ENCODE results near the gene BMP6.

Gene BMP6

DNA sequence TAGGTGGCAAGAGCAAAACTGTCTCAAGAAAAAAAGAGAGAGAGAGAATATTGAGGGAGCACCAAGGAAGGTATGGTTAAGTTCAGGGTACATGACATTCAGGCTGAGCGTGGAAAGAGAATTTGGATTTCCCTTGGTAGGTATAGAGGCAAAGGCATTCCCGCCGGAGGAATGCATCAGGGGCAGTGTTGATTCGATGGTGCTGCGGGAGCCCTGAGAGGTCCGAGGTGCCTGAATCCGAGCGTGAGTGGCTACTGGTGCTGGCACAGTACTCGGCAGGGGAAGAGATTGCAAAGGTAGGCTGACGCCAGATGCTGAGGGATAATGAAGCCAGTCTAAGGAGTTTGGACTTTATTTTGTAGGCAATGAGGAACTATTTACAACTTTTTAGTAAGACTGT, 20.0 kb downstream of the BMP6 start:
- no peak overlapping the region for H2BK15ac ChIP-seq (replicated peaks; ENCODE audit: low read depth)
- H3K36me3 ChIP-seq (ENCODE audit: control insufficient read depth, insufficient read depth, low read length), result no peaks in the 10 kb centered on the region
- H4K8ac ChIP-seq (ENCODE audit: low read depth, low read length), result no peak overlapping the region
- H2AK5ac ChIP-seq (ENCODE audit: low read length), result no peak overlapping the region
- no peak overlapping the region for H3K27ac ChIP-seq (ENCODE audit: low read depth, low read length)
- H3K18ac ChIP-seq (ENCODE audit: low read length), result no peak overlapping the region
- H4K5ac ChIP-seq (ENCODE audit: low read length), result no peak overlapping the region
- WGBS (ENCODE audit: extremely low coverage, insufficient coverage, low lambda C conversion rate), result no CpG with 5 or more reads among the region's 10 CpGs
- no peaks in the 10 kb centered on the region for H3K79me1 ChIP-seq (ENCODE audit: low read length)
- H3K56ac ChIP-seq (ENCODE audit: low read length), result no peak overlapping the region
- DNase-seq, result no peak
- H2BK5ac ChIP-seq (ENCODE audit: low read length), result no peak overlapping the region
- H3K23ac ChIP-seq (ENCODE audit: low read length), result no peak overlapping the region
- no peak overlapping the region for H3K4me2 ChIP-seq (ENCODE audit: low read length)
- no peak overlapping the region for H3K9ac ChIP-seq (ENCODE audit: low read length)
- no peak overlapping the region for H3K4me3 ChIP-seq (ENCODE audit: low read length)
- H3K4me1 ChIP-seq (ENCODE audit: control insufficient read depth, low read depth, low read length), result peaks cover 2% of the 10 kb centered on the region
- H3K79me2 ChIP-seq (ENCODE audit: control insufficient read depth, insufficient read depth, low read length), result no peaks in the 10 kb centered on the region
- H3K4ac ChIP-seq (ENCODE audit: low read depth, low read length), result no peak overlapping the region
- no peak overlapping the region for H2BK120ac ChIP-seq (ENCODE audit: low read depth, low read length)
- H3K27me3 ChIP-seq (ENCODE audit: insufficient read depth, low read length, poor library complexity), result no peaks in the 10 kb centered on the region

DNA sequence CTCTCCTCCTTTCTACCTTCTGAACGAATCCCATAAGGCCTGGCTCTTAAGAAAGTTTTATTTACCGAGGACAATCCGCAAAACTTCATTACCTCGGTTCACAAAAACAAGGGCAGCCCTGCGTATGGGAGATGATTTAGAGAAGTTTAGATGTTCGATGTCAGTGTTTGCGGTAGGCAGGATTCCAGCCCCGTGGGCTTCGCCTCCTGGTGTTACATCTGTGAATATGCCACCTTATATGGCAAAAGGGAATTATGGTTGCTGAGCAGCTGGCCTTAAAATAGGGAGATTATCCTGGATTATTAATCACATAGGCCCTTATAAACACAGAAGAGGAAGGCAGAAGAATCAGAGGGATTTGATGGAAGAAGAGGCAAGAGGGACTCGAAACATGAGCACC, 21.1 kb downstream of the BMP6 start:
- Histone ChIP-seq H4K8ac (ENCODE audit: low read depth, low read length) (no peak overlapping the region), H4K5ac (ENCODE audit: low read length) (no peak overlapping the region), H3K56ac (ENCODE audit: low read length) (no peak overlapping the region), H3K18ac (ENCODE audit: low read length) (no peak overlapping the region), H3K27me3 (ENCODE audit: insufficient read depth, low read length, poor library complexity) (no peaks in the 10 kb centered on the region), H2AK5ac (ENCODE audit: low read length) (no peak overlapping the region), H2BK5ac (ENCODE audit: low read length) (no peak overlapping the region), H2BK120ac (ENCODE audit: low read depth, low read length) (no peak overlapping the region), H3K4me2 (ENCODE audit: low read length) (no peak overlapping the region), H3K79me2 (ENCODE audit: control insufficient read depth, insufficient read depth, low read length) (no peaks in the 10 kb centered on the region), H2BK15ac (replicated peaks; ENCODE audit: low read depth) (no peak overlapping the region), H3K79me1 (ENCODE audit: low read length) (no peaks in the 10 kb centered on the region), H3K4me1 (ENCODE audit: control insufficient read depth, low read depth, low read length) (peaks cover 2% of the 10 kb centered on the region), H3K4ac (ENCODE audit: low read depth, low read length) (no peak overlapping the region), H3K9ac (ENCODE audit: low read length) (no peak overlapping the region), H3K23ac (ENCODE audit: low read length) (no peak overlapping the region), H3K4me3 (ENCODE audit: low read length) (no peak overlapping the region), H3K27ac (ENCODE audit: low read depth, low read length) (no peak overlapping the region), H3K36me3 (ENCODE audit: control insufficient read depth, insufficient read depth, low read length) (no peaks in the 10 kb centered on the region)
- no CpG with 5 or more reads among the region's 10 CpGs for WGBS (ENCODE audit: extremely low coverage, insufficient coverage, low lambda C conversion rate)
- no peak for DNase-seq

DNA sequence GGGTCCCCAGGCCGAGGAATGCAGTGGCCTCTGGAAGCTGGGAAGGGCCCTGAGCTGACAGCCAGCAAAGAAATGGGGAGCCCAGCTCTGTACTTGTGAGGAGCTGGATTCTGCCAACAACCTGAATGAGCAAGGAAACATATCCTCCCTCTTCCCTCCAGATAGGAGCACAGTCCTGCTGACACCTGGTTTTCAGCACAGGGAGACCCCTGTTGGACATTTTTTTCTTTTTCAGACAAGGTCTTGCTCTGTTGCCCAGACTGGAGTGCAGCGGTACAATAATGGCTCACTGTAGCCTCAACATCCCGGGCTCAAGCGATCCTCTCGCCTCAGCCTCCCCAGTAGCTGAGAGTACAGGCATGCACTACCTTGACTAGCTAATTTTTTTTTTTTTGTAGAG, 21.5 kb downstream of the BMP6 start:
- no peak for DNase-seq
- Histone ChIP-seq H3K4ac (ENCODE audit: low read depth, low read length) (no peak overlapping the region), H3K56ac (ENCODE audit: low read length) (no peak overlapping the region), H3K18ac (ENCODE audit: low read length) (no peak overlapping the region), H3K4me3 (ENCODE audit: low read length) (no peak overlapping the region), H2BK120ac (ENCODE audit: low read depth, low read length) (no peak overlapping the region), H3K79me2 (ENCODE audit: control insufficient read depth, insufficient read depth, low read length) (no peaks in the 10 kb centered on the region), H3K79me1 (ENCODE audit: low read length) (no peaks in the 10 kb centered on the region), H2BK5ac (ENCODE audit: low read length) (no peak overlapping the region), H4K5ac (ENCODE audit: low read length) (no peak overlapping the region), H2BK15ac (replicated peaks; ENCODE audit: low read depth) (no peak overlapping the region), H3K27me3 (ENCODE audit: insufficient read depth, low read length, poor library complexity) (no peaks in the 10 kb centered on the region), H3K4me1 (ENCODE audit: control insufficient read depth, low read depth, low read length) (no peaks in the 10 kb centered on the region), H3K23ac (ENCODE audit: low read length) (no peak overlapping the region), H3K36me3 (ENCODE audit: control insufficient read depth, insufficient read depth, low read length) (no peaks in the 10 kb centered on the region), H3K4me2 (ENCODE audit: low read length) (no peak overlapping the region), H4K8ac (ENCODE audit: low read depth, low read length) (no peak overlapping the region), H2AK5ac (ENCODE audit: low read length) (no peak overlapping the region), H3K27ac (ENCODE audit: low read depth, low read length) (no peak overlapping the region), H3K9ac (ENCODE audit: low read length) (no peak overlapping the region)
- no CpG with 5 or more reads among the region's 5 CpGs for WGBS (ENCODE audit: extremely low coverage, insufficient coverage, low lambda C conversion rate)

DNA sequence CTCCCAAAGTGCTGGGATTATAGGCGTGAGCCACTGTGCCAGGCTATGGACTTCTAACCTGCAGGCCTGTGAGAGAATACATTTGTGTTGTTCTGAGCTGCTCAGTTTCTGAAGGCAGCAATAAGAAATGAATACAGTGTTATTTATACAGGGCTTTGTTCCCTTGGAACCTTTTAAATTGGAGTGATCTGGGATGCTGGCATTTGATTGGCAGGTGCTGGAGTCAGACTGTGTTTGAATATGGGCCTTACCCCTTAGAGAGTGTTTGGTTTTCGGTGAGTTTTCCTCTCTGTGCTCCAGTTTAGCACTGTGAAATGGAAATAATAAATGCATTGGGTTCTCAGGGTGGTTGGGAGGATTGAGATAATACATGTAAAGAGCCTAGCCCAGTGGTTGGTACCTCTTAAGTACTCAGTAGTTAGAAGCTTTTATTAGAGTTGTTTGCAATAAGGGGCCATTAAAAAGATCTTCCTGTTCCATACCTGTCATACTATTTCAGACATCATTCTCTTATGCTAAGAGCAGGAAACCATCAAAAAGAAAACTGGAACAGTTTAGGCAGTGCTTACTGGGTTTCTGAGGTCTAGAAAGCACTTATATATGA, 22.1 kb downstream of the BMP6 start:
- Histone ChIP-seq H3K4ac (ENCODE audit: low read depth, low read length) (no peak overlapping the region), H3K18ac (ENCODE audit: low read length) (no peak overlapping the region), H3K23ac (ENCODE audit: low read length) (no peak overlapping the region), H3K4me1 (ENCODE audit: control insufficient read depth, low read depth, low read length) (no peaks in the 10 kb centered on the region), H3K9ac (ENCODE audit: low read length) (no peak overlapping the region), H3K56ac (ENCODE audit: low read length) (no peak overlapping the region), H3K36me3 (ENCODE audit: control insufficient read depth, insufficient read depth, low read length) (no peaks in the 10 kb centered on the region), H3K4me2 (ENCODE audit: low read length) (no peak overlapping the region), H4K5ac (ENCODE audit: low read length) (no peak overlapping the region), H2BK5ac (ENCODE audit: low read length) (no peak overlapping the region), H3K4me3 (ENCODE audit: low read length) (no peak overlapping the region), H4K8ac (ENCODE audit: low read depth, low read length) (no peak overlapping the region), H3K27ac (ENCODE audit: low read depth, low read length) (no peak overlapping the region), H2BK120ac (ENCODE audit: low read depth, low read length) (no peak overlapping the region), H2AK5ac (ENCODE audit: low read length) (no peak overlapping the region), H3K79me2 (ENCODE audit: control insufficient read depth, insufficient read depth, low read length) (no peaks in the 10 kb centered on the region), H2BK15ac (replicated peaks; ENCODE audit: low read depth) (no peak overlapping the region), H3K27me3 (ENCODE audit: insufficient read depth, low read length, poor library complexity) (no peaks in the 10 kb centered on the region), H3K79me1 (ENCODE audit: low read length) (no peaks in the 10 kb centered on the region)
- WGBS (ENCODE audit: extremely low coverage, insufficient coverage, low lambda C conversion rate), result no CpG with 5 or more reads among the region's 2 CpGs
- DNase-seq, result no peak

DNA sequence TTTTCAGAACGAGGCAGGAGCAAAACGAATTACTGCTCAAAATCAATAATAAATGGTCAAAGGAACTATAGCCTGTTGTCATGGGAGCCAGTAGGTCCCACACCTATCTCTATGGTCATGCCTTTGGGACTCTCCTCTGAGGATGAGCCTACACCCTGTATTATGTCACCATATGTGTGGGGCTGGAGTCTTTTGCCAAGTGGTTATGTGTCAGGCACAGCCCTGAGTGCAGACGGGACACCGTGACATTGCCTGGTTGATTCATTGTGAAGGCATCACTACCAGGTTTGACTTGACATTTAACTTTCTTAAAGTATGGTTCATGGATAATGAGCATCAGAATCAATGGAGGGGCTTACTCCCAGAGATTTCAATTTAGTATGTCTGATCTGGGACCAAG, 23.6 kb downstream of the BMP6 start:
- H3K36me3 ChIP-seq (ENCODE audit: control insufficient read depth, insufficient read depth, low read length), result no peaks in the 10 kb centered on the region
- H2BK5ac ChIP-seq (ENCODE audit: low read length), result no peak overlapping the region
- H2BK120ac ChIP-seq (ENCODE audit: low read depth, low read length), result no peak overlapping the region
- no peak overlapping the region for H3K4me3 ChIP-seq (ENCODE audit: low read length)
- no peak overlapping the region for H3K9ac ChIP-seq (ENCODE audit: low read length)
- no peaks in the 10 kb centered on the region for H3K79me1 ChIP-seq (ENCODE audit: low read length)
- no peak overlapping the region for H2AK5ac ChIP-seq (ENCODE audit: low read length)
- H3K79me2 ChIP-seq (ENCODE audit: control insufficient read depth, insufficient read depth, low read length), result no peaks in the 10 kb centered on the region
- no CpG with 5 or more reads among the region's 4 CpGs for WGBS (ENCODE audit: extremely low coverage, insufficient coverage, low lambda C conversion rate)
- H3K56ac ChIP-seq (ENCODE audit: low read length), result no peak overlapping the region
- DNase-seq, result no peak
- no peak overlapping the region for H3K4me2 ChIP-seq (ENCODE audit: low read length)
- H3K18ac ChIP-seq (ENCODE audit: low read length), result no peak overlapping the region
- H3K27ac ChIP-seq (ENCODE audit: low read depth, low read length), result no peak overlapping the region
- H4K8ac ChIP-seq (ENCODE audit: low read depth, low read length), result no peak overlapping the region
- H4K5ac ChIP-seq (ENCODE audit: low read length), result no peak overlapping the region
- H3K23ac ChIP-seq (ENCODE audit: low read length), result no peak overlapping the region
- no peak overlapping the region for H3K4ac ChIP-seq (ENCODE audit: low read depth, low read length)
- H2BK15ac ChIP-seq (replicated peaks; ENCODE audit: low read depth), result no peak overlapping the region
- no peaks in the 10 kb centered on the region for H3K27me3 ChIP-seq (ENCODE audit: insufficient read depth, low read length, poor library complexity)
- no peaks in the 10 kb centered on the region for H3K4me1 ChIP-seq (ENCODE audit: control insufficient read depth, low read depth, low read length)

DNA sequence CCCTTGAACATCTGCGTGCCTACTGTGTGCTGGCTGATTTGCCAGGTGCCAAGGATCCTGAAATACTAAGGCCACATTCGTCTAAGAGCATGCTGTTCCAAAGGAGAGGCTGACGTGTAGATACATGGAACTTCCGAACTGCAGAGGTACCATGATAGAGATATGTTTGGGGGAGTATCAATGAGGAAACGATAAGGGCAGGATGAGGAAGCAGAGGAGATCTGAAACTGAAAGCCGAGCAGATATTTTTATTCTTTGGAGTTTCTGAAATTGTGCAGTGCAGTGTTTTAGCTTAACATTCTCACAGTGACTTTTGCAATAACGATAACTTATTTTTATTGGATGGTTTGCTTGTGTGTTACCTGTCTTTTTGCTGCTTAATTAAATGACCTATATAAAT, 24.3 kb downstream of the BMP6 start:
- Histone ChIP-seq H3K27ac (ENCODE audit: low read depth, low read length) (no peak overlapping the region), H2BK5ac (ENCODE audit: low read length) (no peak overlapping the region), H3K79me2 (ENCODE audit: control insufficient read depth, insufficient read depth, low read length) (no peaks in the 10 kb centered on the region), H3K9ac (ENCODE audit: low read length) (no peak overlapping the region), H3K56ac (ENCODE audit: low read length) (no peak overlapping the region), H3K27me3 (ENCODE audit: insufficient read depth, low read length, poor library complexity) (no peaks in the 10 kb centered on the region), H2BK120ac (ENCODE audit: low read depth, low read length) (no peak overlapping the region), H3K4me3 (ENCODE audit: low read length) (no peak overlapping the region), H3K36me3 (ENCODE audit: control insufficient read depth, insufficient read depth, low read length) (no peaks in the 10 kb centered on the region), H3K23ac (ENCODE audit: low read length) (no peak overlapping the region), H3K4me1 (ENCODE audit: control insufficient read depth, low read depth, low read length) (no peaks in the 10 kb centered on the region), H2AK5ac (ENCODE audit: low read length) (no peak overlapping the region), H3K4me2 (ENCODE audit: low read length) (no peak overlapping the region), H3K79me1 (ENCODE audit: low read length) (no peaks in the 10 kb centered on the region), H3K18ac (ENCODE audit: low read length) (no peak overlapping the region), H4K8ac (ENCODE audit: low read depth, low read length) (no peak overlapping the region), H4K5ac (ENCODE audit: low read length) (no peak overlapping the region), H3K4ac (ENCODE audit: low read depth, low read length) (no peak overlapping the region), H2BK15ac (replicated peaks; ENCODE audit: low read depth) (no peak overlapping the region)
- DNase-seq, result no peak
- WGBS (ENCODE audit: extremely low coverage, insufficient coverage, low lambda C conversion rate), result no CpG with 5 or more reads among the region's 7 CpGs
